Testis (tissue), 3 donors: Measurements from ENCODE around the gene ALDH5A1. TPM values are rescaled to one million over a fixed set of nuclear protein-coding genes. Genes with fewer than 3 reads are reported as not detected.

Experiments
- DNase-seq: peaks from one replicate; pipeline ENCODE4 v3.0.0-alpha.2; 2019
- H3K27ac ChIP-seq, 2 donors: fragments of 200-600 bp; sonication (generic); one replicate each; pipeline ENCODE4 v1.5.1; 2019
- H3K27me3 ChIP-seq: fragments of 200-600 bp; sonication (generic); one replicate; pipeline ENCODE4 v1.5.1; 2019
- H3K36me3 ChIP-seq: fragments of 200-600 bp; sonication (generic); one replicate; pipeline ENCODE4 v1.5.1; 2017; ENCODE audit warnings: low read depth; ENCODE audit errors: missing control alignments
- H3K4me1 ChIP-seq: fragments of 200-600 bp; sonication (generic); one replicate; pipeline ENCODE4 v1.5.1; 2019
- H3K4me3 ChIP-seq, 2 donors: fragments of 200-600 bp; sonication (generic); one replicate each; pipeline ENCODE4 v1.5.1; 2017 to 2019
- H3K9me3 ChIP-seq: fragments of 200-600 bp; sonication (generic); one replicate; pipeline ENCODE4 v1.5.1; 2017
- CTCF ChIP-seq, 3 experiments: fragments of 450-650 bp in 2 of 3; fragments of 200-600 bp in 1 of 3; sonication (generic) in 1 of 3; IDR thresholded peaks; one replicate each; pipeline ENCODE4 v1.5.1; 2016 to 2019; ENCODE audit warnings: antibody characterized with exemption in 3 of 3, mild to moderate bottlenecking in 2 of 3, moderate library complexity in 1 of 3
- POLR2A ChIP-seq: fragments of 450-650 bp; IDR thresholded peaks from one replicate; pipeline ENCODE4 v1.6.1; 2017; ENCODE audit warnings: antibody characterized with exemption, mild to moderate bottlenecking, moderate library complexity
- WGBS, 2 donors: methylation state at CpG; one replicate each; pipeline ENCODE4 v1.1.5; 2018; 5-methylcytosine and 5-hydroxymethylcytosine counted together
- intact Hi-C: fragments of 100-400 bp; cut with DNase I; formaldehyde crosslinking; loops from one replicate; pipeline ENCODE4 v1.15.1; 2023; ENCODE audit warnings: low total_unique reads
- polyA plus RNA-seq: library from polyadenylated mRNA; stranded (reverse); fragments of 350-450 nt; fragmentation: Illumina TruSeq; extraction: RNeasy Lipid Tissue Mini Kit (QIAGEN cat#74804); gene quantifications from one replicate; pipeline ENCODE4 v1.2.3, GENCODE V29; 2014; ENCODE audit warnings: low read depth, low replicate concordance; ENCODE audit not compliant: insufficient read depth
- total RNA-seq, 2 donors: library from RNA; depleted of rRNA; stranded (reverse); fragments of >200 nt; gene quantifications; one replicate each; pipeline ENCODE4 v1.2.3, GENCODE V29; 2016

The ALDH5A1 gene
- total and polyA plus RNA-seq, 3 donors from 2014 or later = 11.3 to 21.2 (median 16.3) TPM

GRCh38 chr6:24489470-24489869 lies 5.3 kb upstream of the ALDH5A1 start, which contains the start of gene GPLD1:
Gene GPLD1 (minus strand): TSS chr6:24489578. CDS start chr6:24489511, 67 bp downstream.
- Histone ChIP-seq H3K27ac (no peak within 1 kb of the TSS), H3K4me1 (no peaks in the 10 kb centered on the region), H3K36me3 (no peaks in the 10 kb centered on the region), H3K27me3 (no peaks in the 10 kb centered on the region), H3K9me3 (no peaks in the 10 kb centered on the region), H3K4me3 (no peak within 1 kb of the TSS)
- TF ChIP-seq POLR2A (no peak), CTCF (IDR thresholded peaks at IDR 0.05) (no peak)
- no peak for DNase-seq
- intact Hi-C loops = no loop called here
- WGBS, 2 donors = 93 to 95% methylated on average over 6 of the region's 6 CpGs

- no peak for TF ChIP-seq CTCF (IDR thresholded peaks at IDR 0.05)
- Histone ChIP-seq H3K27me3 (no peaks in the 10 kb centered on the region), H3K36me3 (no peaks in the 10 kb centered on the region), H3K4me3 (no peak overlapping the region), H3K4me1 (no peaks in the 10 kb centered on the region), H3K9me3 (no peaks in the 10 kb centered on the region), H3K27ac (no peak overlapping the region)
- intact Hi-C loops = no loop called here
- DNase-seq = no peak
- WGBS, 2 donors = 82 to 88% methylated on average over 2 of the region's 2 CpGs
These were observed 4.9 kb upstream of the ALDH5A1 start for GRCh38 chr6:24489881-24490280.

- no peaks in the 10 kb centered on the region for H3K9me3 ChIP-seq
- intact Hi-C loops = no loop called here
- 79 to 98% methylated on average over 4 of the region's 4 CpGs for WGBS, 2 donors
These were observed 3.8 kb upstream of the ALDH5A1 start for GRCh38 chr6:24490948-24491347.

GRCh38 chr6:24492475-24492874 lies 2.3 kb upstream of the ALDH5A1 start:
- WGBS, 2 donors = 78 to 90% methylated on average over 3 of the region's 3 CpGs
- no peaks in the 10 kb centered on the region for H3K36me3 ChIP-seq
- H3K9me3 ChIP-seq = no peaks in the 10 kb centered on the region
- TF ChIP-seq CTCF (IDR thresholded peaks at IDR 0.05) = no peak
- TF ChIP-seq POLR2A = no peak
- H3K4me1 ChIP-seq = no peaks in the 10 kb centered on the region
- no peak overlapping the region for H3K4me3 ChIP-seq
- H3K27ac ChIP-seq = no peak overlapping the region
- DNase-seq = peak; percentile 35
- intact Hi-C loops = no loop called here
- no peaks in the 10 kb centered on the region for H3K27me3 ChIP-seq

More at GRCh38 chr6:24490948-24491347, 3.8 kb upstream of the ALDH5A1 start:
- DNase-seq = no peak
- no peak for TF ChIP-seq CTCF (IDR thresholded peaks at IDR 0.05)
- TF ChIP-seq POLR2A = no peak
- Histone ChIP-seq H3K4me3 (no peak overlapping the region), H3K4me1 (no peaks in the 10 kb centered on the region), H3K27me3 (no peaks in the 10 kb centered on the region), H3K36me3 (no peaks in the 10 kb centered on the region), H3K27ac (no peak overlapping the region)
